Myocyte (in vitro differentiated cells): ENCODE results near the gene IL21. TPM values are rescaled to one million over a fixed set of nuclear protein-coding genes. Genes with fewer than 3 reads are reported as not detected.
"Not testable (repeated sequence)": the region's sequence is repeated elsewhere in the genome, so short reads cannot be mapped to it uniquely, and the experiment has no call there.

Experiments
- DNase-seq: peaks from one replicate; pipeline ENCODE4 v3.0.0-alpha.2; 2012; ENCODE audit warnings: low read depth
- total RNA-seq: library from RNA; depleted of rRNA; stranded (reverse); fragments of >200 nt; gene quantifications from 2 replicates; pipeline ENCODE4 v1.2.3, GENCODE V29; 2014

Gene IL21
- total RNA-seq, 1 donor from 2014 or later = not detected

DNA sequence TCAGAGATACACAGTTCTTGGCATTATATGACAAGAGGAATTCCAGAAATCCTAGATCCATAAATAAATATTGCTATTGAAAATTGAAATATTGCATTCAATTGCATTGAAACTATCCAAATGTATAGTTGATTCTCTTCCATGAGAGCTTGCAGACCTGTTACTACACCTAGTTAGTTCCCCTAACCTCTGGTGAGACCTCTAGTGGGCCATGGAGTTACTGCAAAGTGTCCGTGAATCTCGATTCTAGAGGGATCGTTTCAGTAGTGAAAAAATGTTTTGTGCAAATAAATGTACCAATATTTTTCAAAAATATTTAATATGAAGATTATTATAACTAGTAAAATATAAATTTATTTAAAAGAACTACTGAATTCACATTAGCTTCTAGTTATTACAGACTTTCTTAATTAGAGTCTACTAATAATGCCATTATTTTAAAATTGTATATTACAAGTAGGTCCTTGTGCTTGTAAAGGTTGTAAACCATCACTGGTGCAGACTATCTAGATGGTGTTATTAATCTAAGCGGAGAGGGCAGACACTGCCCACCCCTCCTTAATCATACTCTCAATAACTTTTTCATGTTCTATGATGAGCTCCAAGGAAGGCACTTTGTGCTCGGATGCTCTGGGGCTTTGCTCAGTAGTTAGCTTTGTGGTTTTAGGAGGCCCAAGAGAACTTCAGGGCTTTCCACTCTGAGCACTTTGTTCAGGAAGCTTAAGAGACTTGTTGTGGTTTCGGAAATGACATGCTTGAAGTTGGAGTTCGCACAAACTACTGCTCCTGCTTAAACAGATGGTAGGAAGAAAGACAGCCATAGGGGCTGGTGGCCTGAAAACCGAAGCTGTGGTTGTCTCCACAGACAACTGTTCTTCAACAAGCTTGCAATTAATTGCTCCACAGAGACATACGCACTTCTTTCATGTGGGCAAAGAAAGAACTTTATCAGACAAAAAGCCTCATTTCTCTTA is 42.8 kb downstream of the IL21 start:
- DNase-seq = peak; percentile 86

GRCh38 chr4:122577189-122577553 is 43.7 kb downstream of the IL21 start:
- DNase-seq = no peak

DNA sequence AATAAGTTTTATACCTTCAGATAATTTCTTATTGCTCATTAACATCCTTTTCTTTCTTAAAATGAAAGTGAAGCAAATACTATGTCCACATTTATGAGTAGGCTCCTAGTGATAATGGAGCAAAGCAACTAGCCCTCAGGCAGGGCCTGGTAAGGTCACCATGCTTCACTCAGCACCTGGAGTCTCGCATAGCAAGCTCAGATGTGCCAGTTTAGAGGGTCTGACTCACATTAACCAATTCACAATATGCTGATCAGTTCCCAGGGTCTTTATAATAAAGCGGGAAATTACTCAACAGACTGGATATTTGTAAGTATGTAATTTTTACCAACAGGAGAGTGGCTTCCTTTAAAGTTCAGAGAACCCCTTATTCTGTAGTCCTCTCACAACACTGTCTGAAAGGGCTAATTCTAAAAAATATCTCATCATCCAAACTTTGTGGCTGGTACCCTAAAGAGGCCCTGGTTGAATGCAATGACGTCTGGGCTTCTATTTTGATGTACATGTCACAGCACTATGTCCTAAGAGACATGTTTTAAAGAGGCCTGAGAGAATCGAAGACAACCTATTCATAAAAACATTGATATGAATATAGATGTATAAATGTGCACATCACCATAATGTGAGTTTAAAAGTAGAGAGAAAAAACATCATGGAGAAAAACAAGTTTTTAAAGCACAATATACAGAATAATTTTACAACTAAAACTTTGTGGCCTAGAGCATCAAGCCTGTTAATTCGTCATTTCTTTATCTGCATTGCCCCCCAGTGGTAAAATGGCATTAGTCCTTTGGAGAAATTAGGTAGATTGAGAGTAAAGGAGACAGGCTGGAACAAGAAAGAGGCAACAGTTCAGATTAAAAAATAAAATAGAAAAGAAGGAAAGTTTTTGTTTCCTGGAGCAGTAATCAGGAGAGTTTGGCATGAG is 44.3 kb downstream of the IL21 start:
- peak; percentile 71 for DNase-seq

DNA sequence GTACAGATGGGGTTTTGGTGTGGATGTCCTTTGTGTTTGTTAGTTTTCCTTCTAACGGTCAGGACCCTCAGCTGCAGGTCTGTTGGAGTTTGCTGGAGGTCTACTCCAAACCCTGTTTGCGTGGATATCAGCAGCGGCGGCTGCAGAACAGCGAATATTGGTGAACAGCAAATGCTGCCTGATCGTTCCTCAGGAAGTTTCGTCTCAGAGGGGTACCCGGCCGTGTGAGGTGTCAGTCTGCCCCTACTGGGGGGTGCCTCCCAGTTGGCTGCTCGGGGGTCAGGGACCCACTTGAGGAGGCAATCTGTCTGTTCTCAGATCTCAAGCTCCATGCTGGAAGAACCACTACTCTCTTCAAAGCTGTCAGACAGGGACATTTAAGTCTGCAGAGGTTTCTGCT is 46.5 kb downstream of the IL21 start:
- not testable (repeated sequence) for DNase-seq

DNA sequence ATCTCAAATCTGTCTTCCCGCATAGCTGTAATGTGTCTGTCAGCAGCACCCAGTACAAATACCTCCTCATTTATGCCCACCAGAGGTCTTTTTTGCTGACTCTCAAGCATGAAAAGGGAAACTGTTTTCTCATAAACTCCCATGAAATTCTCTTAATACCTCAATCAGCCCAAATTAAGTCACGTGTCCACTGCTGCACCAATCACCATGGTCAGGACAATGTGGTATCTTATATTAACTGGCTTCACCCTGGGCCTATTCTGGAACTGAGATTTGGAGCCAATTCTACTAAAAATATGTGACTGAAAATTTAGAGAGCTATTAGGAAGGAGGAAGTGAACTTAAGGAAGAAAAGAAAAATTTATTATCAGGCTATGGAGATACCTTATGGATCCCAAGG is 58.4 kb downstream of the IL21 start:
- no peak for DNase-seq

Other genes starting within 250 kb of the IL21 start
- not detected in 2 replicates for gene ADAD1, start 242.1 kb downstream of the IL21 start, total RNA-seq
- not detected in 2 replicates for gene IL2, start 164.3 kb downstream of the IL21 start, total RNA-seq
- 7.1 and 7.8 TPM in 2 replicates for gene BBS12, start 111.6 kb upstream of the IL21 start, total RNA-seq
- gene FGF2, start 205.8 kb upstream of the IL21 start, total RNA-seq = 5.8 and 6.2 TPM in 2 replicates